GM23248 (cell line): ENCODE results near the gene KHDC4.

Experiments used
- EZH2 ChIP-seq: fragments of 200-600 bp; sonication (generic); IDR thresholded peaks from 2 replicates; pipeline ENCODE4 v1.6.1; 2018; ENCODE audit warnings: antibody characterized with exemption, mild to moderate bottlenecking; ENCODE audit not compliant: insufficient read depth, poor library complexity, severe bottlenecking
- EZH2phosphoT487 ChIP-seq: fragments of 200-600 bp; sonication (generic); IDR thresholded peaks from 2 replicates; pipeline ENCODE4 v1.6.1; 2018; ENCODE audit warnings: antibody characterized with exemption, moderate library complexity, mild to moderate bottlenecking, low read depth; ENCODE audit not compliant: insufficient read depth

DNA sequence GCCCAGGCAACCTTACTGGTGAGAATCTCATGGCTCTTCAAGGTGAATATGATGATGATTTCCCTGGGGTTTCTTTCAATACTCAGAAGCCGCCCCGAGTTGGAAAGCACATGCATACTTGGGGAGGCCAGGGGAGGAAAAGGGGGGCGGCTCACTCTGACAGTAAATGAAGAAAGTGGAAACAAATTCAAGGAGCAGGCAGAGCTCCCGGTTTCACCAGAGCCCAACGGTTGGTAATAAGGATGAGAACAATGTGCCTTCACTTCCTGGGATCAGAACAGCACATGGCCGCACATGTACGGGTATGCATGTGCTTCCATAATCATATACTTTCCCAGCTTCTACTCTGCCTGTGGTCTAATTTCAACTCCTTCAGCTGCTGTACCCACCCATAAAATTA lies 47.9 kb upstream of the KHDC4 start:
- TF ChIP-seq EZH2 (no peak), EZH2phosphoT487 (no peak)
